ENCODE results near the gene TPM3. TPM values are rescaled to one million over a fixed set of nuclear protein-coding genes. Genes with fewer than 3 reads are reported as not detected.
A peak's percentile ranks its signal among the peaks of the same experiment; 100 is the strongest.

TPM3 gene
- total and polyA plus RNA-seq, 10 of the 15 experiments (the other 5 are each of a cell fraction or from before 2014, with no cell fraction given): 270 to 759 (median 505) TPM

DNA sequence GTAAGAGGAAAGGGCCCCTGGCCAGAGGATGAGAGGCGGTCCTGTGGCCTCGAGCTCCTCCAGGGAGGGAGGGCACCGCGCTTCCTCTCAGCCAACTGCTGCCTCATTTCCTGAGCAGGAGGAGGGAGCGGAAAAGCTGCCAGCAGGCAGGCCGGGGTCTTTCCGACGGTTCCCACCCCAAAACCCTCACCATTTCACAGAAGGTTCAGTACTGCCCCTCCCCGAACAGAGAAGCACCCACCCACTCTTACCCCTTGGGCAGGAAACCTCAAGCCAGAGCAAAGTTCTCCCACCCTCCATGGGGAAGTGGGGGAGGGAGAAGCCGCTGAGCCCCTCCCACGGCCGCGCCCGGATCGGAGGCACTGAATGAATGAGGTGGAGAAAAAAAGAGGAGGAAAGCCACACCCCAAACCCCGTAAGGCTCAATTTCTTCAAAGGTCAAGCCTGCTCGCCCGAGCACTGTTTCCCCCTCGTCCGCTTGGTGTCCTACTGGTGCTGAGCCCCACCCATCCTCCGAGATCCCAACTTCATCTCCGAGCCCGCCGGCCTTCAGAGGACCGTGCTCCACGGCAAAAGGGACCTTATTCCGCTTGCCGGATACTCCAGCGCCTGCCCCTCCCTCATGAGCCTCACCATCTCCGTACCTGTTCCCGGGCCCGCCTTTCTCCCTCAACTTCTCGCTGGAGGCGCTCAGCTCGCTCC lies 9.4 kb downstream of the TPM3 start (continued):
- TF ChIP-seq GATAD2B (conservative IDR thresholded peaks at IDR 0.05; ENCODE audit: low read depth): 0 out of 2 replicates have a peak, but pooled peaks have one; percentile 26
- peak in 1 of 2 experiments; percentile 31; a peak in 1 of 4 replicates for TF ChIP-seq BHLHE40 (IDR thresholded peaks at IDR 0.05; ENCODE audit: borderline replicate concordance in 1 of 2, low read depth in 2 of 2, low read length in 1 of 2)
- peak; percentile 65 for TF ChIP-seq EED (IDR thresholded peaks at IDR 0.05; ENCODE audit: low read depth)
- TF ChIP-seq NR2F1 (conservative IDR thresholded peaks at IDR 0.05): no peak

DNA sequence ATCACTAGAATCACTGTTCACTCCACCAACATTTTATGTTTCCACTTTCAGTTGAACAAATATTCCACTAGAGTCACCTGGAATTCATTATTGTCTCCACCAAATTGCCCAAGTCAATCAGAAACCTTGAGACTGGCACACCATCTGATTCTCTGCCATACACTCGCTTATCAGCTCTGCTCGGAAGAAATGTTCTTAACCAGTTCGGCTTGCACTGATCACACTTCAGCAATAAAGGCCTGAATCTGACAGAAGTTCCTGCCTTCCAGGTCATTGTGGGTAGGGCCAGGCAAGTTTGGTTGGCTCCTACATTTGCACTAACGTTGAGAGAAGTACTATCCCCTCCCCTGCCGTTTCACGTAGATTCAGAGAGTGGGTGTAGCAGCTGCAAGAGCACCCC lies 10.0 kb downstream of the TPM3 start:
- 2% methylated on average over 6 of the region's 6 CpGs for WGBS (ENCODE audit: insufficient coverage, insufficient replicate concordance, low lambda C conversion rate, missing lambda C conversion rate)
- in situ Hi-C loops (cut with MboI): loop anchor here (10.0 kb wide), 1 partner anchor 153 kb away; no protein-coding TSS in a partner anchor

More for the DNA sequence above, 10.0 kb downstream of the TPM3 start:
- H3K27ac ChIP-seq (ENCODE audit: control insufficient read depth, insufficient read depth): peak overlapping the region; percentile 94
- H3K9ac ChIP-seq (ENCODE audit: control insufficient read depth, insufficient read depth, low read length): peak overlapping the region; percentile 96
- ChIA-PET RAD21 (ENCODE audit: unreplicated experiment) (interaction anchor here (1.4 to 3.3 kb wide), 2 partner anchors 23 to 153 kb away, joined by 6 to 30 read pairs; no protein-coding TSS in a partner anchor), SMC1A (ENCODE audit: uncharacterized antibody, unreplicated experiment) (interaction anchor here (0.7 to 4.1 kb wide), 3 partner anchors 24 to 191 kb away, joined by 3 to 22 read pairs (median 3); no protein-coding TSS in a partner anchor), POLR2A (interaction anchor here (0.5 to 3.9 kb wide), 12 partner anchors 15 to 486 kb away, joined by 3 to 20 read pairs (median 5); partner anchors contain the start of genes RPS27 and UBAP2L), CTCF (interaction anchor here (0.8 to 1.9 kb wide), 6 partner anchors 18 to 903 kb away, joined by 3 to 12 read pairs (median 4); no protein-coding TSS in a partner anchor)
- peak; percentile 89 for FAIRE-seq
- H3K79me2 ChIP-seq (ENCODE audit: control insufficient read depth, insufficient read depth, low read length): peaks cover 61% of the 10 kb centered on the region
- peaks cover 0 to 20% of the 10 kb centered on the region in 2 experiments; a peak in 2 of 4 replicates for H3K36me3 ChIP-seq (ENCODE audit: control insufficient read depth in 2 of 2, insufficient read depth in 2 of 2, low read length in 1 of 2)
- ATAC-seq: no peak
- H4K20me1 ChIP-seq (ENCODE audit: control insufficient read depth, insufficient read depth): peaks cover 36% of the 10 kb centered on the region
- BruUV-seq (replicated peaks): no TSS peak
- no peaks in the 10 kb centered on the region for H3K9me3 ChIP-seq (replicated peaks; ENCODE audit: control insufficient read depth, insufficient read depth, low read length)
- H2AFZ ChIP-seq (ENCODE audit: control insufficient read depth, low read depth, low read length): no peak overlapping the region
- intact Hi-C loops (cut with micrococcal nuclease; ENCODE audit: unreplicated experiment): loop anchor here (2.0 to 5.0 kb wide), 2 partner anchors 39 to 190 kb away; partner anchors contain the start of genes RPS27 and UBAP2L
- no peak for DNase-seq (ENCODE audit: low read depth, low spot score)
- TF ChIP-seq ETV6 (conservative IDR thresholded peaks at IDR 0.05 in 1 of 2, IDR thresholded peaks at IDR 0.05 in 1 of 2; ENCODE audit: borderline replicate concordance in 1 of 2, low read depth in 1 of 2) (no peak), CREB1 (IDR thresholded peaks at IDR 0.05; ENCODE audit: low read depth) (peak; percentile 71; the same call in 1 of the 2 replicates), TCF12 (IDR thresholded peaks at IDR 0.05; ENCODE audit: low read depth, low read length) (0 out of 2 replicates have a peak, but pooled peaks have one; percentile 79), KDM1A (IDR thresholded peaks at IDR 0.05; ENCODE audit: borderline replicate concordance) (no peak), FOXK2 (IDR thresholded peaks at IDR 0.05) (no peak), BCL11A (IDR thresholded peaks at IDR 0.05; ENCODE audit: low read depth, low read length) (0 out of 2 replicates have a peak, but pooled peaks have one; percentile 19), CREM (IDR thresholded peaks at IDR 0.05; ENCODE audit: low read depth) (peak; percentile 57; the same call in 1 of the 2 replicates), GATAD2B (conservative IDR thresholded peaks at IDR 0.05; ENCODE audit: low read depth) (0 out of 2 replicates have a peak, but pooled peaks have one; percentile 28), ZNF622 (IDR thresholded peaks at IDR 0.05) (peak; percentile 22; the same call in 1 of the 2 replicates), POLR2AphosphoS5 (IDR thresholded peaks at IDR 0.05; ENCODE audit: low read length) (peak; percentile 44; the same call in 1 of the 2 replicates), EGR1 (IDR thresholded peaks at IDR 0.05; ENCODE audit: borderline replicate concordance in 1 of 2, low read depth in 2 of 2, low read length in 2 of 2) (peak in 1 of 2 experiments; percentile 74; a peak in 2 of 3 replicates)
- TF ChIP-seq, protein P1, sequence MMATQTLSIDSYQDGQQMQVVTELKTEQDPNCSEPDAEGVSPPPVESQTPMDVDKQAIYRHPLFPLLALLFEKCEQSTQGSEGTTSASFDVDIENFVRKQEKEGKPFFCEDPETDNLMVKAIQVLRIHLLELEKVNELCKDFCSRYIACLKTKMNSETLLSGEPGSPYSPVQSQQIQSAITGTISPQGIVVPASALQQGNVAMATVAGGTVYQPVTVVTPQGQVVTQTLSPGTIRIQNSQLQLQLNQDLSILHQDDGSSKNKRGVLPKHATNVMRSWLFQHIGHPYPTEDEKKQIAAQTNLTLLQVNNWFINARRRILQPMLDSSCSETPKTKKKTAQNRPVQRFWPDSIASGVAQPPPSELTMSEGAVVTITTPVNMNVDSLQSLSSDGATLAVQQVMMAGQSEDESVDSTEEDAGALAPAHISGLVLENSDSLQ (IDR thresholded peaks at IDR 0.05): peak; percentile 25; the same call in 1 of the 2 replicates
- TF ChIP-seq, protein P2, sequence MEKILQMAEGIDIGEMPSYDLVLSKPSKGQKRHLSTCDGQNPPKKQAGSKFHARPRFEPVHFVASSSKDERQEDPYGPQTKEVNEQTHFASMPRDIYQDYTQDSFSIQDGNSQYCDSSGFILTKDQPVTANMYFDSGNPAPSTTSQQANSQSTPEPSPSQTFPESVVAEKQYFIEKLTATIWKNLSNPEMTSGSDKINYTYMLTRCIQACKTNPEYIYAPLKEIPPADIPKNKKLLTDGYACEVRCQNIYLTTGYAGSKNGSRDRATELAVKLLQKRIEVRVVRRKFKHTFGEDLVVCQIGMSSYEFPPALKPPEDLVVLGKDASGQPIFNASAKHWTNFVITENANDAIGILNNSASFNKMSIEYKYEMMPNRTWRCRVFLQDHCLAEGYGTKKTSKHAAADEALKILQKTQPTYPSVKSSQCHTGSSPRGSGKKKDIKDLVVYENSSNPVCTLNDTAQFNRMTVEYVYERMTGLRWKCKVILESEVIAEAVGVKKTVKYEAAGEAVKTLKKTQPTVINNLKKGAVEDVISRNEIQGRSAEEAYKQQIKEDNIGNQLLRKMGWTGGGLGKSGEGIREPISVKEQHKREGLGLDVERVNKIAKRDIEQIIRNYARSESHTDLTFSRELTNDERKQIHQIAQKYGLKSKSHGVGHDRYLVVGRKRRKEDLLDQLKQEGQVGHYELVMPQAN (conservative IDR thresholded peaks at IDR 0.05): no peak
- H3K4me2 ChIP-seq (ENCODE audit: control insufficient read depth, insufficient read depth): peak overlapping the region; percentile 91
- peak overlapping the region; percentile 99 for H3K4me3 ChIP-seq
- H3K27me3 ChIP-seq (replicated peaks in 1 of 2; ENCODE audit: control insufficient read depth in 2 of 2, insufficient read depth in 2 of 2, low read length in 1 of 2): no peaks in the 10 kb centered on the region
- peaks cover 14% of the 10 kb centered on the region for H3K4me1 ChIP-seq (ENCODE audit: control insufficient read depth, insufficient read depth, low read length)

All from GM12878 (cell line).